ENCODE measurements around the gene KIAA1328. TPM values are rescaled to one million over a fixed set of nuclear protein-coding genes. Genes with fewer than 3 reads are reported as not detected.

The KIAA1328 gene
- total and polyA plus RNA-seq, 4 experiments from 2014 or later: 6.9 to 15.7 (median 12.8) TPM

DNA sequence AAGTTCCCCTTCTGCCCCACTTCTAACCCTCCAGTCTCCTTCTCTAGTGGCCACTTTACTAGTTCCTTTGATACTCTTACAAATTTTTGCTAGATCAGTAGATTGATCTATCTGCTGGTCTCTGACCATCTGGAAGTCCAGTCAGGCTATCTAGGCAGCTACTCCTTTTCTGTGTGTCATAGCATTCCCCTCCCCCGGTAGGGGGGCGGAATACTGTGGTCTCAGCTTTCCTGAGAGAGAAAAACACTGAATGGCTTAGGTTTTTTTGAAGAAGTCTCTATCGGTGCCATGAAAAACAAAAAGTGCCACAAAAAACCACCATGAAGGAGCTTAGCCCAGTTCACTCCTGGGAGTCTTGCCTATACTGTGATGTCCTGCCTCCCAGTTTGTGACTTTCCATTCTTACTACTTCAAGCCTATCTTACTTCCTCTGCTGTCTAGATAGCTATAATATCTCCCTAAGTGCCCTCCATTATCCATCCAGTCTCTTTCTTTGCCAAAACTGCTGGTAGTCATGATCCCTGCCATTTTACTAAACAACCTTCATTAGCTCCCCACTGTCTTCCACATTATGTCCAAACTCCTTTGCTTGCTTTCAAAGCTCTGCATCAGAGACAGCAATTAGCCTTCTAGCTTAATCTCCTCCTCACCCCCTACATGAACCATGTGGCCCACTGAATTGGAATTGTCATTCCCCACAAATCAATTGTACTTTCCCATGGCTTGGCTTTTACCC is 30.0 kb upstream of the KIAA1328 start:
- H3K36me3 ChIP-seq (ENCODE audit: insufficient read depth, low read length): peaks cover 37% of the 10 kb centered on the region
- H3K9me3 Mint-ChIP-seq: peaks cover 0 to 1% (median 0%) of the 10 kb centered on the region in 8 donors
- H3K36me3 Mint-ChIP-seq: peaks cover 77 to 86% of the 10 kb centered on the region in 2 donors
- no peak overlapping the region for H3K4me3 Mint-ChIP-seq
- no peak for DNase-seq
- H3K27ac ChIP-seq (ENCODE audit: low read depth, low read length): no peak overlapping the region
- peak overlapping the region in 3 of 7 donors; percentile 1 to 59 (median 16) for H3K27ac Mint-ChIP-seq
- no peaks in the 10 kb centered on the region for H3K4me1 Mint-ChIP-seq
- ChIA-PET POLR2A (ENCODE audit: partially characterized antibody) (no interaction called here), CTCF (ENCODE audit: partially characterized antibody) (interaction anchor here (1.7 to 2.0 kb wide), 2 partner anchors 10 to 11 kb away, joined by 6 to 10 read pairs; no protein-coding TSS in a partner anchor)
- no peaks in the 10 kb centered on the region for H3K27me3 ChIP-seq (ENCODE audit: insufficient read depth, low read length)
- no peaks in the 10 kb centered on the region for H3K9me3 ChIP-seq (ENCODE audit: control insufficient read depth in 1 of 2, low read length in 2 of 2)
- no peaks in the 10 kb centered on the region for H3K27me3 Mint-ChIP-seq
- H3K4me3 ChIP-seq (ENCODE audit: low read length in 2 of 2): no peak overlapping the region
- intact Hi-C loops (cut with micrococcal nuclease): no loop called here
- H3K4me1 ChIP-seq (ENCODE audit: insufficient read depth, low read length): no peaks in the 10 kb centered on the region

DNA sequence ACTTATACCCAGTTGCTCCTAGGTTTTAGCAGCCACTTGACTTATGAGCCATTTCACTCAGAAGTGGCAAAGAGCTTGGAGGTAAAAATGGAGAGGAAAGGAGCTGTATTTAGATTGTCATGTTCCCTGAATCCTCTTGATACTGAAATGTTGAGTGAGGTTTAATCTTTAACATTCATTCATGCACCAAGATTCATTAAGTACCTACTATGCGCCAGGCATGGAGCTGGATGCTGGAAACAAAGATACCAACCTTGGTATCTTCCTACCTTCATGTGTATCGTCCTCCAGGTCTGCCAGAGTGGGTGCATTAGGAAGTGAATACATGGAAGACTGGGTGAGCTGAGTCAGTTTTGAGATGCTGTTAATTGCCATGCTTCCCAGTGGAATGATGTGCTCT is 23.8 kb upstream of the KIAA1328 start:
- no peak for DNase-seq
- Mint-ChIP-seq H3K9me3 (peaks cover 0 to 1% (median 0%) of the 10 kb centered on the region in 8 donors), H3K27ac (no peak overlapping the region), H3K4me1 (peaks cover 3 to 5% (median 4%) of the 10 kb centered on the region in 4 donors), H3K4me3 (no peak overlapping the region), H3K27me3 (no peaks in the 10 kb centered on the region), H3K36me3 (peaks cover 66 to 67% of the 10 kb centered on the region in 2 donors)
- H3K4me3 ChIP-seq (ENCODE audit: low read length in 2 of 2): no peak overlapping the region
- CTCF ChIA-PET (ENCODE audit: partially characterized antibody): no interaction called here
- H3K27ac ChIP-seq (ENCODE audit: low read depth, low read length): no peak overlapping the region
- POLR2A ChIA-PET (ENCODE audit: partially characterized antibody): no interaction called here
- no peaks in the 10 kb centered on the region for H3K27me3 ChIP-seq (ENCODE audit: insufficient read depth, low read length)
- no peaks in the 10 kb centered on the region for H3K4me1 ChIP-seq (ENCODE audit: insufficient read depth, low read length)
- intact Hi-C loops (cut with micrococcal nuclease): loop anchor here (5.0 kb wide), 1 partner anchor 1048 kb away; no protein-coding TSS in a partner anchor
- H3K9me3 ChIP-seq (ENCODE audit: control insufficient read depth in 1 of 2, low read length in 2 of 2): no peaks in the 10 kb centered on the region
- H3K36me3 ChIP-seq (ENCODE audit: insufficient read depth, low read length): peaks cover 37% of the 10 kb centered on the region

DNA sequence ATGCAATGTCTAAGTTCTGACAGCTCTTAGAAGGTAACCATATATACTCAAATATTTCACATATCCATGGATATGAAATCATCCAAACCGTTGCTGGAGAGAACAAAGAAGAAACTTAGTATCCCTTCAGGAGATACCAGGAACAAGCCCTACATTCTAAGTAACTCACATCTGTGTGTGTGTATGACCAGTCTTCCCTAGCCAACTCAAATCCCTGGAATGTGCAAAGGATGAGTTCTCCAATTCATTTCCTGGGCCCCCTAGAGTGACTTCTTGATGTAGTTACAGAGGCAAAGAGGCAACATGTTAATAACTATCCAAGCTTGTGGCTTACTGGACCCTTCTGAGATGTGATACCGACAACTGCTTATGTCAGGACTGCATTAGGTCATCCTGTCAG is 20.2 kb upstream of the KIAA1328 start:
- no peak for DNase-seq
- POLR2A ChIA-PET (ENCODE audit: partially characterized antibody): no interaction called here
- no peak overlapping the region for H3K27ac Mint-ChIP-seq
- H3K4me1 ChIP-seq (ENCODE audit: insufficient read depth, low read length): no peaks in the 10 kb centered on the region
- intact Hi-C loops (cut with micrococcal nuclease): loop anchor here (1.0 to 5.0 kb wide), 3 partner anchors 712 to 1051 kb away; no protein-coding TSS in a partner anchor
- CTCF ChIA-PET (ENCODE audit: partially characterized antibody): interaction anchor here (0.8 to 7.3 kb wide), 10 partner anchors 9 to 713 kb away, joined by 3 to 50 read pairs (median 3); partner anchors contain the start of gene KIAA1328
- H3K27me3 Mint-ChIP-seq: no peaks in the 10 kb centered on the region
- H3K36me3 ChIP-seq (ENCODE audit: insufficient read depth, low read length): peaks cover 28% of the 10 kb centered on the region
- no peak overlapping the region for H3K4me3 ChIP-seq (ENCODE audit: low read length in 2 of 2)
- H3K36me3 Mint-ChIP-seq: peaks cover 42 to 61% of the 10 kb centered on the region in 2 donors
- H3K27ac ChIP-seq (ENCODE audit: low read depth, low read length): no peak overlapping the region
- H3K4me1 Mint-ChIP-seq: peaks cover 3 to 11% (median 6%) of the 10 kb centered on the region in 4 donors
- H3K9me3 Mint-ChIP-seq: peaks cover 0 to 2% (median 0%) of the 10 kb centered on the region in 8 donors
- H3K27me3 ChIP-seq (ENCODE audit: insufficient read depth, low read length): no peaks in the 10 kb centered on the region
- no peaks in the 10 kb centered on the region for H3K9me3 ChIP-seq (ENCODE audit: control insufficient read depth in 1 of 2, low read length in 2 of 2)
- H3K4me3 Mint-ChIP-seq: no peak overlapping the region

DNA sequence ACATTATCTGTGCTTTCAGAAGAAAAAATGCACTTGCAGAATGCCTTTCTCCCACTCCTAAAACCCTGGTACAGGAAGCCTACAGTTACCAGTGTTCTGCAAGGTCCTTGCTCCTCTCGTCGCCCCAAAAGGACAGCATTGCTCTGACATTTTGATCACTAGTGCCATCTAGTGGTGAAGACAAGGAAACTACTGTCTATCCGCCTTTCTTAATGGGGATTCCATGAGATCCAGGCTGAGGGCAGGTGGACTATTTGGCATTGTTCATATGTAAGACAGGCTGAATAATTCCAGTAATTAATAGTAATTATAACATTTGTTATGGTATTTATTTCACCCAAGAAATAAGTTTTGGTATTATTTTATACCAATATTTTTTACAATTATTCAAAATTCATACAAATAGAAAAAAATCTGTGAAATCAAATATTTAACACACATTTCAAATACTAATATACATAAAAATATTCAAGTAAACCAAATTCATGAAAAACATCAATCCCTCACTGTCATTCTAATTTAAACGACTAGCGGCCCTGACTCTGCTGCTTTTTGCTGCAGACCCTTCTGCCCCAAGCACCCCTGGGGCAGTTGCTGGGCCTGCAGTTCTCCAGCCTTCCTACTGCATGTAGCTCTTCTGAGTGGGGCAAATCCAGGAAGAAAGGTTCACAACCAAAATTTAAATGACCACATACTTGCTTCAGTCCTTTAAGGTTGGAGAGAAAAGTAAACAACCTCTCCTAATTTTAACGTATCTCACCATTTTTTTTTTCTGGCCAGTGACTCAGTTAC is 19.1 kb upstream of the KIAA1328 start:
- peaks cover 37 to 61% of the 10 kb centered on the region in 2 donors for H3K36me3 Mint-ChIP-seq
- POLR2A ChIA-PET (ENCODE audit: partially characterized antibody): interaction anchor here (1.2 kb wide), 1 partner anchor 19 kb away, joined by 3 read pairs; the partner anchor contains the start of genes KIAA1328 and TPGS2

DNA sequence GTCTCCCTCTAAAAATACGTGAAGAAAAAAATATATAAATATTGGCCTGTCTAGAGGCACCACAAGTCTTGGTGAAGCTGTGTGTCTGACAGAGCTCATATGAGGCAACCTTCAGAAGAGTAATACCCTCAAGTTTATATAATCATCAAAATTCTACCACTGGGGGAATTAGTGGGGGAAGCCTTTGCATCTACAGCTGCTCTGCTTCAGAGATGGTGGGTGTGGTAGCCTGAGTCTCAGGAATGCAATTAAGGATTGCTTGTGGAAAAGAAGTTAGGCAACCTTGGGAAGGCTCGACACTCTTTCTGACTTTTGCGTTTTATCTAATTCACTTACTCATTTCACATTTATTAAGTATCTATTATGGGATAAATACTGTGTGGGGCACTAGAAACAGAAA is 17.5 kb upstream of the KIAA1328 start:
- Histone ChIP-seq H3K4me3 (ENCODE audit: low read length in 2 of 2) (no peak overlapping the region), H3K27ac (ENCODE audit: low read depth, low read length) (no peak overlapping the region), H3K9me3 (ENCODE audit: control insufficient read depth in 1 of 2, low read length in 2 of 2) (no peaks in the 10 kb centered on the region), H3K27me3 (ENCODE audit: insufficient read depth, low read length) (no peaks in the 10 kb centered on the region), H3K4me1 (ENCODE audit: insufficient read depth, low read length) (no peaks in the 10 kb centered on the region), H3K36me3 (ENCODE audit: insufficient read depth, low read length) (peaks cover 15% of the 10 kb centered on the region)
- Mint-ChIP-seq H3K4me3 (no peak overlapping the region), H3K27ac (no peak overlapping the region), H3K4me1 (peaks cover 5 to 15% (median 11%) of the 10 kb centered on the region in 4 donors), H3K27me3 (no peaks in the 10 kb centered on the region), H3K9me3 (peaks cover 0 to 2% (median 0%) of the 10 kb centered on the region in 8 donors), H3K36me3 (peaks cover 24 to 61% of the 10 kb centered on the region in 2 donors)
- DNase-seq: no peak
- POLR2A ChIA-PET (ENCODE audit: partially characterized antibody): interaction anchor here (1.3 kb wide), 1 partner anchor 17 kb away, joined by 4 read pairs; the partner anchor contains the start of genes KIAA1328 and TPGS2
- CTCF ChIA-PET (ENCODE audit: partially characterized antibody): interaction anchor here (1.2 to 7.3 kb wide), 5 partner anchors 8 to 652 kb away, joined by 4 to 50 read pairs (median 10); partner anchors contain the start of genes KIAA1328 and TPGS2
- intact Hi-C loops (cut with micrococcal nuclease): no loop called here

More for the DNA sequence above, 19.1 kb upstream of the KIAA1328 start:
- peaks cover 23% of the 10 kb centered on the region for H3K36me3 ChIP-seq (ENCODE audit: insufficient read depth, low read length)
- intact Hi-C loops (cut with micrococcal nuclease): loop anchor here (1.0 to 5.0 kb wide), 3 partner anchors 713 to 1052 kb away; no protein-coding TSS in a partner anchor
- Mint-ChIP-seq H3K4me3 (no peak overlapping the region), H3K27me3 (no peaks in the 10 kb centered on the region), H3K9me3 (peaks cover 0 to 2% (median 0%) of the 10 kb centered on the region in 8 donors), H3K27ac (peak overlapping the region in 3 of 7 donors; percentile 1 to 87 (median 26)), H3K4me1 (peaks cover 3 to 14% (median 9%) of the 10 kb centered on the region in 4 donors)
- H3K4me3 ChIP-seq (ENCODE audit: low read length in 2 of 2): no peak overlapping the region
- H3K4me1 ChIP-seq (ENCODE audit: insufficient read depth, low read length): no peaks in the 10 kb centered on the region
- H3K27me3 ChIP-seq (ENCODE audit: insufficient read depth, low read length): no peaks in the 10 kb centered on the region
- CTCF ChIA-PET (ENCODE audit: partially characterized antibody): interaction anchor here (0.8 to 7.3 kb wide), 10 partner anchors 8 to 122 kb away, joined by 3 to 50 read pairs (median 7); partner anchors contain the start of genes KIAA1328 and TPGS2
- no peaks in the 10 kb centered on the region for H3K9me3 ChIP-seq (ENCODE audit: control insufficient read depth in 1 of 2, low read length in 2 of 2)
- H3K27ac ChIP-seq (ENCODE audit: low read depth, low read length): no peak overlapping the region
- peak; percentile 38 to 64 (median 61) for DNase-seq

DNA sequence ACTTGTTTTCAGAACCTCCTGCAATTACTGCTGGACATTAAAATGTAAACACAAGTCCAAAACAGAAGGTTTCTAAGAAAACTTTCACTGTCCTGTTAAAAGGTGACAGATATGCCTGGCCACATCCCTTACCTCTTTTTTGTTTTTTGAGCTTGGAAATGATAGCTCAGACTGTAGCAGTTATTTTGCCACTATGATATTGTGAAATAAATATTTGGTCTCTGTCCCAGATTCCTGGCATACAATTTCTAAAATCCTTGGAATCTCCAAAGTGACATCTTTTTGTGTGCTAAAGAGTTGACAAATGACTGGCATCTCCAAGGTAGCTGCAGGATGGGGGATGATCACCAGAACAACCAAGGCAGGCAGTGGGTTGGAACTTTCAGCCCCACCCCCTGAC is 17.0 kb upstream of the KIAA1328 start:
- H3K27me3 Mint-ChIP-seq: no peaks in the 10 kb centered on the region
- ChIA-PET CTCF (ENCODE audit: partially characterized antibody) (interaction anchor here (4.6 to 7.3 kb wide), 2 partner anchors 17 to 125 kb away, joined by 22 to 50 read pairs; partner anchors contain the start of genes KIAA1328 and TPGS2), POLR2A (ENCODE audit: partially characterized antibody) (interaction anchor here (1.3 kb wide), 1 partner anchor 17 kb away, joined by 4 read pairs; the partner anchor contains the start of genes KIAA1328 and TPGS2)
- intact Hi-C loops (cut with micrococcal nuclease): loop anchor here (2.0 kb wide), 1 partner anchor 17 kb away; the partner anchor contains the start of genes KIAA1328 and TPGS2
- H3K4me1 Mint-ChIP-seq: peaks cover 5 to 15% (median 12%) of the 10 kb centered on the region in 4 donors
- Histone ChIP-seq H3K4me1 (ENCODE audit: insufficient read depth, low read length) (no peaks in the 10 kb centered on the region), H3K36me3 (ENCODE audit: insufficient read depth, low read length) (peaks cover 14% of the 10 kb centered on the region), H3K27me3 (ENCODE audit: insufficient read depth, low read length) (no peaks in the 10 kb centered on the region), H3K27ac (ENCODE audit: low read depth, low read length) (no peak overlapping the region), H3K4me3 (ENCODE audit: low read length in 2 of 2) (no peak overlapping the region), H3K9me3 (ENCODE audit: control insufficient read depth in 1 of 2, low read length in 2 of 2) (no peaks in the 10 kb centered on the region)
- DNase-seq: no peak
- H3K4me3 Mint-ChIP-seq: no peak overlapping the region
- H3K36me3 Mint-ChIP-seq: peaks cover 21 to 62% of the 10 kb centered on the region in 2 donors
- H3K9me3 Mint-ChIP-seq: peaks cover 0 to 2% (median 0%) of the 10 kb centered on the region in 8 donors
- no peak overlapping the region for H3K27ac Mint-ChIP-seq
